Measurements from ENCODE around the gene SYNPO.

The SYNPO gene

GRCh38 chr5:150649108-150650020 lies 8.9 kb downstream of the SYNPO start:
- Histone ChIP-seq H3K79me2 (ENCODE audit: insufficient read depth, low read length) (no peaks in the 10 kb centered on the region), H3K36me3 (ENCODE audit: low read length) (no peaks in the 10 kb centered on the region), H3K4me2 (ENCODE audit: low read depth, low read length, poor library complexity, severe bottlenecking) (no peak overlapping the region), H3K4me3 (ENCODE audit: insufficient read depth, low read length, poor library complexity, severe bottlenecking) (no peak overlapping the region), H3K9me2 (replicated peaks; ENCODE audit: insufficient read depth, low read length) (no peaks in the 10 kb centered on the region), H3K9me3 (ENCODE audit: insufficient read depth, low read length) (no peaks in the 10 kb centered on the region), H2AFZ (ENCODE audit: low read depth, low read length, severe bottlenecking) (no peak overlapping the region), H3K9ac (ENCODE audit: low read length) (no peak overlapping the region), H4K20me1 (ENCODE audit: low read depth, low read length) (no peaks in the 10 kb centered on the region), H3K27ac (ENCODE audit: low read depth, low read length) (no peak overlapping the region), H3K27me3 (ENCODE audit: low read length) (no peaks in the 10 kb centered on the region), H3F3A (ENCODE audit: insufficient read depth) (no peaks in the 10 kb centered on the region)
- no peak for TF ChIP-seq EZH2phosphoT487 (conservative IDR thresholded peaks at IDR 0.05; ENCODE audit: low read length)
- TF ChIP-seq, protein P1, sequence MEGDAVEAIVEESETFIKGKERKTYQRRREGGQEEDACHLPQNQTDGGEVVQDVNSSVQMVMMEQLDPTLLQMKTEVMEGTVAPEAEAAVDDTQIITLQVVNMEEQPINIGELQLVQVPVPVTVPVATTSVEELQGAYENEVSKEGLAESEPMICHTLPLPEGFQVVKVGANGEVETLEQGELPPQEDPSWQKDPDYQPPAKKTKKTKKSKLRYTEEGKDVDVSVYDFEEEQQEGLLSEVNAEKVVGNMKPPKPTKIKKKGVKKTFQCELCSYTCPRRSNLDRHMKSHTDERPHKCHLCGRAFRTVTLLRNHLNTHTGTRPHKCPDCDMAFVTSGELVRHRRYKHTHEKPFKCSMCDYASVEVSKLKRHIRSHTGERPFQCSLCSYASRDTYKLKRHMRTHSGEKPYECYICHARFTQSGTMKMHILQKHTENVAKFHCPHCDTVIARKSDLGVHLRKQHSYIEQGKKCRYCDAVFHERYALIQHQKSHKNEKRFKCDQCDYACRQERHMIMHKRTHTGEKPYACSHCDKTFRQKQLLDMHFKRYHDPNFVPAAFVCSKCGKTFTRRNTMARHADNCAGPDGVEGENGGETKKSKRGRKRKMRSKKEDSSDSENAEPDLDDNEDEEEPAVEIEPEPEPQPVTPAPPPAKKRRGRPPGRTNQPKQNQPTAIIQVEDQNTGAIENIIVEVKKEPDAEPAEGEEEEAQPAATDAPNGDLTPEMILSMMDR (IDR thresholded peaks at IDR 0.05; ENCODE audit: insufficient read depth, low read length, poor library complexity, severe bottlenecking): no peak

DNA sequence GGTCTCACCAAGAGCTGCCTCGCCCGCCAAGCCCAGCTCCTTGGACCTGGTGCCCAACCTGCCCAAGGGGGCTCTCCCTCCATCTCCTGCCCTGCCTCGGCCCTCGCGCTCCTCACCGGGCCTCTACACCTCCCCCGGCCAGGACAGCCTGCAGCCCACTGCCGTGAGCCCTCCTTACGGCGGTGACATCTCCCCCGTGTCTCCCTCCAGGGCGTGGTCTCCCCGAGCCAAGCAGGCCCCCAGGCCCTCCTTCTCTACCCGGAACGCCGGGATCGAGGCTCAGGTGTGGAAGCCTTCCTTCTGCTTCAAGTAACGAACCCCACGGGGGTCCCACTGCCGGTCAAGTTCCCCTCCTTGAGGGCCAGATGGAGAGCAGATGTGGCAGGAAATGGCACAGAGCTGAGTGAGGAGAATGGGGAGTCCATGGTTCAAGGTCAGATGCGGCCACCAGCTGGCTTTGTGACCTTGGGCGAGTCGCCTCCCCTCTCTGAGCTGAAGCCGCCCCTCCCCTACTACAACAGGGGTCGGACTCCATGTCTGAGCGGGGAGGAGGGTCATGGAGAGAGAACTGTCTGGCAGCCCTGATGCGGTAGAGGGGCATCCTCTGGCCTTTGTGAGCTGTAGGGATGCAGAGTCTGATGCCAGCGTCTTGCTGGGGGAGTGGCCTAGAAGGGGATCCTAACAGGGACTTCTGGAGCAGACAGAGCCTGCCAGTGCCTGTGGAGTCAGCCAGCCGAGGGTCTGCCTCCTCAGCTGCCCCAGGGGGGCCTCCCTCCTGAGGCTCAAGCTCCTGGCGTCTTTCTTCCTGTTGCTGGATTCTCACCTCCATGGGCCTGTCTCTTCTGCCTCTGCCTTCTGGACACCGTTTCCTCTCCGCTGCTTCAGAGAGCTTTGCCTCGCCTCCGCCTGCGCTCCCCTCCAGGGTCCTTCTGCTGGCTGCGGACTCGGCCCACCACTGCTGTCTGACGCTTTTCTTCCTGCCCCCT lies 9.9 kb downstream of the SYNPO start:
- Histone ChIP-seq H3K9ac (ENCODE audit: low read length) (no peak overlapping the region), H3K36me3 (ENCODE audit: low read length) (no peaks in the 10 kb centered on the region), H3K9me2 (replicated peaks; ENCODE audit: insufficient read depth, low read length) (no peaks in the 10 kb centered on the region), H3K27ac (ENCODE audit: low read depth, low read length) (no peak overlapping the region), H3K4me3 (ENCODE audit: insufficient read depth, low read length, poor library complexity, severe bottlenecking) (no peak overlapping the region), H2AFZ (ENCODE audit: low read depth, low read length, severe bottlenecking) (no peak overlapping the region), H3K4me2 (ENCODE audit: low read depth, low read length, poor library complexity, severe bottlenecking) (no peak overlapping the region), H3K79me2 (ENCODE audit: insufficient read depth, low read length) (no peaks in the 10 kb centered on the region), H4K20me1 (ENCODE audit: low read depth, low read length) (no peaks in the 10 kb centered on the region), H3F3A (ENCODE audit: insufficient read depth) (no peaks in the 10 kb centered on the region), H3K27me3 (ENCODE audit: low read length) (no peaks in the 10 kb centered on the region), H3K9me3 (ENCODE audit: insufficient read depth, low read length) (no peaks in the 10 kb centered on the region)
- no peak for TF ChIP-seq EZH2phosphoT487 (conservative IDR thresholded peaks at IDR 0.05; ENCODE audit: low read length)
- TF ChIP-seq, protein P1 (IDR thresholded peaks at IDR 0.05; ENCODE audit: insufficient read depth, low read length, poor library complexity, severe bottlenecking): no peak

GRCh38 chr5:150651382-150651781 lies 10.9 kb downstream of the SYNPO start:
- no peak overlapping the region for H3K27ac ChIP-seq (ENCODE audit: low read depth, low read length)
- no peak overlapping the region for H3K4me3 ChIP-seq (ENCODE audit: insufficient read depth, low read length, poor library complexity, severe bottlenecking)
- no peak overlapping the region for H2AFZ ChIP-seq (ENCODE audit: low read depth, low read length, severe bottlenecking)
- TF ChIP-seq, protein P1 (IDR thresholded peaks at IDR 0.05; ENCODE audit: insufficient read depth, low read length, poor library complexity, severe bottlenecking): no peak
- TF ChIP-seq EZH2phosphoT487 (conservative IDR thresholded peaks at IDR 0.05; ENCODE audit: low read length): no peak
- H3K27me3 ChIP-seq (ENCODE audit: low read length): no peaks in the 10 kb centered on the region
- no peak overlapping the region for H3K4me2 ChIP-seq (ENCODE audit: low read depth, low read length, poor library complexity, severe bottlenecking)
- no peaks in the 10 kb centered on the region for H3K79me2 ChIP-seq (ENCODE audit: insufficient read depth, low read length)
- H3K36me3 ChIP-seq (ENCODE audit: low read length): no peaks in the 10 kb centered on the region
- no peak overlapping the region for H3K9ac ChIP-seq (ENCODE audit: low read length)
- H3K9me2 ChIP-seq (replicated peaks; ENCODE audit: insufficient read depth, low read length): no peaks in the 10 kb centered on the region
- H3K9me3 ChIP-seq (ENCODE audit: insufficient read depth, low read length): no peaks in the 10 kb centered on the region
- H3F3A ChIP-seq (ENCODE audit: insufficient read depth): no peaks in the 10 kb centered on the region
- no peaks in the 10 kb centered on the region for H4K20me1 ChIP-seq (ENCODE audit: low read depth, low read length)
